ENCODE data around the gene ABCB8.

The ABCB8 gene

GRCh38 chr7:151066273-151066974 lies 38.2 kb downstream of the ABCB8 start:
- peak overlapping the region; percentile 96 for H3K27ac ChIP-seq
- ChIA-PET POLR2A (ENCODE audit: low non-redundant PET) (no interaction called here), CTCF (no interaction called here)
- DNase-seq (ENCODE audit: low spot score): no peak
- TF ChIP-seq, protein P1, sequence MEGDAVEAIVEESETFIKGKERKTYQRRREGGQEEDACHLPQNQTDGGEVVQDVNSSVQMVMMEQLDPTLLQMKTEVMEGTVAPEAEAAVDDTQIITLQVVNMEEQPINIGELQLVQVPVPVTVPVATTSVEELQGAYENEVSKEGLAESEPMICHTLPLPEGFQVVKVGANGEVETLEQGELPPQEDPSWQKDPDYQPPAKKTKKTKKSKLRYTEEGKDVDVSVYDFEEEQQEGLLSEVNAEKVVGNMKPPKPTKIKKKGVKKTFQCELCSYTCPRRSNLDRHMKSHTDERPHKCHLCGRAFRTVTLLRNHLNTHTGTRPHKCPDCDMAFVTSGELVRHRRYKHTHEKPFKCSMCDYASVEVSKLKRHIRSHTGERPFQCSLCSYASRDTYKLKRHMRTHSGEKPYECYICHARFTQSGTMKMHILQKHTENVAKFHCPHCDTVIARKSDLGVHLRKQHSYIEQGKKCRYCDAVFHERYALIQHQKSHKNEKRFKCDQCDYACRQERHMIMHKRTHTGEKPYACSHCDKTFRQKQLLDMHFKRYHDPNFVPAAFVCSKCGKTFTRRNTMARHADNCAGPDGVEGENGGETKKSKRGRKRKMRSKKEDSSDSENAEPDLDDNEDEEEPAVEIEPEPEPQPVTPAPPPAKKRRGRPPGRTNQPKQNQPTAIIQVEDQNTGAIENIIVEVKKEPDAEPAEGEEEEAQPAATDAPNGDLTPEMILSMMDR (conservative IDR thresholded peaks at IDR 0.05; ENCODE audit: low read depth): no peak

GRCh38 chr7:151068069-151068773 lies 40.0 kb downstream of the ABCB8 start:
- H3K27ac ChIP-seq: 0 out of 2 replicates have a peak overlapping the region, but pooled peaks have one; percentile 5
- no peak for DNase-seq (ENCODE audit: low spot score)
- POLR2A ChIA-PET (ENCODE audit: low non-redundant PET): interaction anchor here (0.9 kb wide), 1 partner anchor 9 kb away, joined by 4 read pairs; no protein-coding TSS in a partner anchor
- TF ChIP-seq, protein P1 (conservative IDR thresholded peaks at IDR 0.05; ENCODE audit: low read depth): no peak
- CTCF ChIA-PET: interaction anchor here (1.4 kb wide), 1 partner anchor 43 kb away, joined by 3 read pairs; no protein-coding TSS in a partner anchor

GRCh38 chr7:151069841-151070573 lies 41.8 kb downstream of the ABCB8 start:
- CTCF ChIA-PET: no interaction called here

DNA sequence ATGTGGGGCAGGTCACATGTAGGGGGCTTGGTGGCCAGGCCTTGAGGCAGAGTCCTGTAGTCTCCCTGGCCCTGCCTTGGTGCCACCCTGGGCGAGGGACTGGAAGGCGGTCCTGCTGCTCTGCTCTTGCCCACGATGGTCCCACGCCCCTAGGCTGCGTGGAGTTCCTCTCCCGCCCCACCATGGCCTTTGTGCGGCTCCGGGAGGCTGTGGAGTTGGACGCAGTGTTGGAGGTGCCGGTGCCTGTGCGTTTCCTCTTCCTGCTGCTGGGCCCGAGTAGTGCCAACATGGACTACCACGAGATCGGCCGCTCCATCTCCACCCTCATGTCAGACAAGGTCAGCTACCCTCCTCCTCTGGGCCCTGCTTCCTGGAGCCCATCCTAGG lies 42.3 kb downstream of the ABCB8 start:
- ChIA-PET CTCF (no interaction called here), POLR2A (ENCODE audit: low non-redundant PET) (no interaction called here)
- H3K27ac ChIP-seq: peak overlapping the region; percentile 99; the same call in 1 of the 2 replicates
- no peak for DNase-seq (ENCODE audit: low spot score)
- TF ChIP-seq, protein P1 (conservative IDR thresholded peaks at IDR 0.05; ENCODE audit: low read depth): no peak

More at GRCh38 chr7:151069841-151070573, 41.8 kb downstream of the ABCB8 start:
- peak overlapping the region; percentile 8; the same call in 1 of the 2 replicates for H3K27ac ChIP-seq
- POLR2A ChIA-PET (ENCODE audit: low non-redundant PET): no interaction called here
- no peak for DNase-seq (ENCODE audit: low spot score)
- TF ChIP-seq, protein P1 (conservative IDR thresholded peaks at IDR 0.05; ENCODE audit: low read depth): no peak

GRCh38 chr7:151071032-151071866 lies 43.0 kb downstream of the ABCB8 start:
- ChIA-PET POLR2A (ENCODE audit: low non-redundant PET) (no interaction called here), CTCF (no interaction called here)
- DNase-seq (ENCODE audit: low spot score): no peak
- H3K27ac ChIP-seq: peak overlapping the region; percentile 99
- TF ChIP-seq, protein P1 (conservative IDR thresholded peaks at IDR 0.05; ENCODE audit: low read depth): no peak
